H1 (cell line): ENCODE results near the gene DIP2C.

ENCODE experiments used
- ATF2 ChIP-seq: IDR thresholded peaks from 2 replicates; pipeline ENCODE4 v1.6.1; 2012; ENCODE audit warnings: low read length, inconsistent platforms
- CTCF ChIP-seq, 3 experiments: IDR thresholded peaks; 1 replicate in 2 of 3; 2 replicates in 1 of 3; pipeline versions ENCODE4 v1.5.1 to v1.6.1; 2011; ENCODE audit warnings: low read length in 3 of 3, mild to moderate bottlenecking in 3 of 3, inconsistent platforms in 2 of 3, low read depth in 1 of 3, moderate library complexity in 1 of 3; ENCODE audit not compliant: insufficient read depth in 1 of 3; ENCODE audit errors: control extremely low read depth in 1 of 3
- EGR1 ChIP-seq: IDR thresholded peaks from 2 replicates; pipeline ENCODE4 v1.6.1; 2011; ENCODE audit warnings: low read depth, low read length, borderline replicate concordance
- EZH2 ChIP-seq: fragments of 200-600 bp; sonication (generic); IDR thresholded peaks from 2 replicates; pipeline ENCODE4 v1.7.1; 2012; ENCODE audit warnings: low read depth, mild to moderate bottlenecking, moderate library complexity, low read length, inconsistent platforms; ENCODE audit not compliant: severe bottlenecking
- JUN ChIP-seq: IDR thresholded peaks from 2 replicates; pipeline ENCODE4 v1.6.1; 2011; ENCODE audit warnings: low read depth, mild to moderate bottlenecking, improper control_type of control experiment, low read length
- POLR2A ChIP-seq, 2 experiments: IDR thresholded peaks; 1 replicate in 1 of 2; 2 replicates in 1 of 2; pipeline ENCODE4 v1.6.1; 2011; ENCODE audit warnings: low read depth in 2 of 2, low read length in 2 of 2, mild to moderate bottlenecking in 2 of 2; ENCODE audit errors: control extremely low read depth in 1 of 2
- POLR2AphosphoS5 ChIP-seq: IDR thresholded peaks from 2 replicates; pipeline ENCODE4 v1.6.1; 2011; ENCODE audit warnings: low read depth, low read length
- RAD21 ChIP-seq, 2 experiments: IDR thresholded peaks in 1 of 2; conservative IDR thresholded peaks in 1 of 2; 2 replicates each; pipeline ENCODE4 v1.6.1; 2011; ENCODE audit warnings: low read depth in 2 of 2, low read length in 2 of 2, improper control_type of control experiment in 1 of 2, inconsistent platforms in 1 of 2, mild to moderate bottlenecking in 1 of 2, moderate library complexity in 1 of 2
- RFX5 ChIP-seq: IDR thresholded peaks from 2 replicates; pipeline ENCODE4 v1.6.1; 2011; ENCODE audit warnings: low read depth, low read length, improper control_type of control experiment, borderline replicate concordance
- SIN3A ChIP-seq, 2 experiments: IDR thresholded peaks in 1 of 2; conservative IDR thresholded peaks in 1 of 2; 2 replicates each; pipeline ENCODE4 v1.6.1; 2011 to 2012; ENCODE audit warnings: low read length in 2 of 2, improper control_type of control experiment in 1 of 2, low read depth in 1 of 2, mild to moderate bottlenecking in 1 of 2

GRCh38 chr10:581776-582330 is 107.6 kb downstream of the DIP2C start:
- TF ChIP-seq EGR1: no peak
- no peak for TF ChIP-seq JUN
- no peak for TF ChIP-seq POLR2AphosphoS5
- no peak for TF ChIP-seq ATF2
- no peak for TF ChIP-seq EZH2
- no peak for TF ChIP-seq CTCF (IDR thresholded peaks at IDR 0.05; ENCODE audit: control extremely low read depth in 1 of 3, insufficient read depth in 1 of 3, low read depth in 1 of 3, low read length in 3 of 3)
- no peak for TF ChIP-seq RFX5
- no peak for TF ChIP-seq RAD21 (IDR thresholded peaks at IDR 0.05 in 1 of 2, conservative IDR thresholded peaks at IDR 0.05 in 1 of 2; ENCODE audit: low read depth in 2 of 2, low read length in 2 of 2)
- TF ChIP-seq POLR2A (IDR thresholded peaks at IDR 0.05; ENCODE audit: control extremely low read depth in 1 of 2, low read depth in 2 of 2, low read length in 2 of 2): no peak
- no peak for TF ChIP-seq SIN3A (conservative IDR thresholded peaks at IDR 0.05 in 1 of 2, IDR thresholded peaks at IDR 0.05 in 1 of 2; ENCODE audit: low read depth in 1 of 2, low read length in 2 of 2)
